DOHH2 (cell line): Measurements from ENCODE around the gene SMIM33.
"Not testable (repeated sequence)": the region's sequence is repeated elsewhere in the genome, so short reads cannot be mapped to it uniquely, and the experiment has no call there.

Source experiments
- H3F3A ChIP-seq: fragments of 200-600 bp; sonication (generic), shearing (Covaris generic); 2 replicates; pipeline ENCODE4 v1.6.0; 2016; ENCODE audit warnings: antibody characterized with exemption, mild to moderate bottlenecking; ENCODE audit not compliant: control insufficient read depth, insufficient read depth
- H3K27ac ChIP-seq: fragments of 200-600 bp; sonication (generic); 2 replicates; pipeline ENCODE4 v1.5.1; 2014; ENCODE audit warnings: low read depth, mild to moderate bottlenecking, low read length, moderate library complexity
- H3K27me3 ChIP-seq: fragments of 200-600 bp; sonication (generic); 2 replicates; pipeline ENCODE4 v1.6.1; 2014; ENCODE audit warnings: mild to moderate bottlenecking, low read length, mixed read lengths; ENCODE audit not compliant: control insufficient read depth
- H3K36me3 ChIP-seq: fragments of 200-600 bp; sonication (generic); 2 replicates; pipeline ENCODE4 v1.6.1; 2014; ENCODE audit warnings: mild to moderate bottlenecking, low read length, moderate library complexity, mixed read lengths; ENCODE audit not compliant: control insufficient read depth
- H3K4me1 ChIP-seq: fragments of 200-600 bp; sonication (generic); 2 replicates; pipeline ENCODE4 v1.6.1; 2014; ENCODE audit warnings: mild to moderate bottlenecking, low read length, mixed read lengths; ENCODE audit not compliant: control insufficient read depth
- H3K4me2 ChIP-seq: fragments of 200-600 bp; sonication (generic); 2 replicates; pipeline ENCODE4 v1.6.0; 2014; ENCODE audit warnings: mild to moderate bottlenecking, low read length, moderate library complexity
- H3K4me3 ChIP-seq: fragments of 200-600 bp; sonication (generic); 2 replicates; pipeline ENCODE4 v1.5.1; 2014; ENCODE audit warnings: mild to moderate bottlenecking, low read length, mixed read lengths
- H3K79me2 ChIP-seq: fragments of 200-600 bp; sonication (generic); 2 replicates; pipeline ENCODE4 v1.6.1; 2014; ENCODE audit warnings: mild to moderate bottlenecking, low read length, mixed read lengths; ENCODE audit not compliant: control insufficient read depth
- H3K9me2 ChIP-seq: fragments of 200-600 bp; sonication (generic); replicated peaks from 2 replicates; pipeline ENCODE4 v1.6.1; 2014; ENCODE audit warnings: mild to moderate bottlenecking, low read length, mixed read lengths; ENCODE audit not compliant: control insufficient read depth
- H3K9me3 ChIP-seq: fragments of 200-600 bp; sonication (generic); 2 replicates; pipeline ENCODE4 v1.6.1; 2014; ENCODE audit warnings: antibody characterized with exemption, low read length, mixed read lengths; ENCODE audit not compliant: control insufficient read depth, insufficient read depth
- H4K20me1 ChIP-seq: fragments of 200-600 bp; sonication (generic); 2 replicates; pipeline ENCODE4 v1.6.0; 2014; ENCODE audit warnings: low read depth, mild to moderate bottlenecking, antibody characterized with exemption, low read length, moderate library complexity; ENCODE audit not compliant: control insufficient read depth, insufficient read depth
- CTCF ChIP-seq: fragments of 200-600 bp; sonication (generic); IDR thresholded peaks from one replicate; pipeline ENCODE4 v1.5.1; 2014; ENCODE audit warnings: antibody characterized with exemption, mild to moderate bottlenecking, low read depth, low read length; ENCODE audit not compliant: poor library complexity, severe bottlenecking
- EZH2phosphoT487 ChIP-seq: fragments of 200-600 bp; sonication (generic); IDR thresholded peaks from 2 replicates; pipeline ENCODE4 v1.6.1; 2017; ENCODE audit warnings: borderline replicate concordance, mild to moderate bottlenecking, antibody characterized with exemption, low read length, moderate library complexity, mixed read lengths

SMIM33 gene

GRCh38 chr5:139513434-139513833, 42.6 kb downstream of the SMIM33 start:
- H3K9me3 ChIP-seq, H3K36me3 ChIP-seq, H3K9me2 ChIP-seq, H3F3A ChIP-seq, H3K27me3 ChIP-seq, H4K20me1 ChIP-seq, H3K79me2 ChIP-seq: not testable (repeated sequence)
- Histone ChIP-seq H3K4me1 (peaks cover 34% of the 10 kb centered on the region), H3K4me2 (peak overlapping the region; percentile 65), H3K27ac (0 out of 2 replicates have a peak overlapping the region, but pooled peaks have one; percentile 10), H3K4me3 (peak overlapping the region; percentile 37)
- TF ChIP-seq CTCF = peak; percentile 83

GRCh38 chr5:139513852-139514485, 43.2 kb downstream of the SMIM33 start:
- H3K36me3 ChIP-seq = no peaks in the 10 kb centered on the region
- H3K4me1 ChIP-seq = peaks cover 38% of the 10 kb centered on the region

GRCh38 chr5:139514486-139514856, 43.7 kb downstream of the SMIM33 start:
- H3K4me1 ChIP-seq = peaks cover 38% of the 10 kb centered on the region
- H3K27me3 ChIP-seq = no peaks in the 10 kb centered on the region
- no peaks in the 10 kb centered on the region for H3K36me3 ChIP-seq
- peaks cover 3% of the 10 kb centered on the region; the same call in 1 of the 2 replicates for H3K9me3 ChIP-seq
- H3K4me3 ChIP-seq = peak overlapping the region; percentile 37; the same call in 1 of the 2 replicates
- H3F3A ChIP-seq = peaks cover 6% of the 10 kb centered on the region
- H3K4me2 ChIP-seq = peak overlapping the region; percentile 65
- no peaks in the 10 kb centered on the region for H4K20me1 ChIP-seq
- H3K79me2 ChIP-seq = no peaks in the 10 kb centered on the region
- no peaks in the 10 kb centered on the region for H3K9me2 ChIP-seq
- H3K27ac ChIP-seq = no peak overlapping the region
- TF ChIP-seq EZH2phosphoT487 = no peak
- TF ChIP-seq CTCF = no peak

More at GRCh38 chr5:139513852-139514485, 43.2 kb downstream of the SMIM33 start:
- Histone ChIP-seq H3F3A (peaks cover 6% of the 10 kb centered on the region), H3K9me3 (peaks cover 3% of the 10 kb centered on the region; the same call in 1 of the 2 replicates), H3K4me3 (peak overlapping the region; percentile 37), H3K27me3 (no peaks in the 10 kb centered on the region), H3K9me2 (no peaks in the 10 kb centered on the region), H3K4me2 (peak overlapping the region; percentile 65), H4K20me1 (no peaks in the 10 kb centered on the region), H3K27ac (0 out of 2 replicates have a peak overlapping the region, but pooled peaks have one; percentile 10), H3K79me2 (no peaks in the 10 kb centered on the region)
- TF ChIP-seq EZH2phosphoT487 = no peak
- no peak for TF ChIP-seq CTCF
